Measurements from ENCODE around the gene MFF. TPM values are rescaled to one million over a fixed set of nuclear protein-coding genes. Genes with fewer than 3 reads are reported as not detected.

The MFF gene
- total RNA-seq, 1 experiment from 2014 or later, result 161 TPM

- Histone ChIP-seq H3K27me3 (replicated peaks; ENCODE audit: control insufficient read depth, insufficient read depth, low read length) (no peaks in the 10 kb centered on the region), H3K36me3 (ENCODE audit: control insufficient read depth, insufficient read depth, low read length) (no peaks in the 10 kb centered on the region), H3K4me3 (ENCODE audit: low read depth, low read length) (no peak overlapping the region), H3K4me1 (peaks cover 10% of the 10 kb centered on the region), H3K9me3 (no peaks in the 10 kb centered on the region)
- Mint-ChIP-seq H3K36me3 (ENCODE audit: insufficient read depth, unreplicated experiment) (no peaks in the 10 kb centered on the region), H3K4me3 (ENCODE audit: unreplicated experiment) (no peak overlapping the region), H3K27me3 (ENCODE audit: insufficient read depth, unreplicated experiment) (no peaks in the 10 kb centered on the region), H3K9me3 (ENCODE audit: unreplicated experiment) (no peaks in the 10 kb centered on the region), H3K27ac (ENCODE audit: unreplicated experiment) (no peak overlapping the region), H3K4me1 (ENCODE audit: low read depth, unreplicated experiment) (peaks cover 17% of the 10 kb centered on the region)
- intact Hi-C loops (cut with micrococcal nuclease; ENCODE audit: unreplicated experiment), result no loop called here
- BruUV-seq (replicated peaks), result no TSS peak
- TF ChIP-seq CTCF (IDR thresholded peaks at IDR 0.05; ENCODE audit: insufficient read depth in 1 of 2, low read depth in 1 of 2, low read length in 1 of 2, severe bottlenecking in 1 of 2, unreplicated experiment in 1 of 2), result no peak
- CTCF ChIA-PET, result no interaction called here
- POLR2A ChIA-PET, result no interaction called here
- DNase-seq, result no peak
Measured at GRCh38 chr2:227373389-227373788, 48.3 kb downstream of the MFF start.

GRCh38 chr2:227374158-227374557 lies 49.1 kb downstream of the MFF start:
- Histone ChIP-seq H3K4me3 (ENCODE audit: low read depth, low read length) (no peak overlapping the region), H3K9me3 (no peaks in the 10 kb centered on the region), H3K4me1 (peaks cover 16% of the 10 kb centered on the region), H3K36me3 (ENCODE audit: control insufficient read depth, insufficient read depth, low read length) (no peaks in the 10 kb centered on the region), H3K27me3 (replicated peaks; ENCODE audit: control insufficient read depth, insufficient read depth, low read length) (no peaks in the 10 kb centered on the region)
- Mint-ChIP-seq H3K9me3 (ENCODE audit: unreplicated experiment) (no peaks in the 10 kb centered on the region), H3K36me3 (ENCODE audit: insufficient read depth, unreplicated experiment) (no peaks in the 10 kb centered on the region), H3K4me1 (ENCODE audit: low read depth, unreplicated experiment) (peaks cover 20% of the 10 kb centered on the region), H3K4me3 (ENCODE audit: unreplicated experiment) (no peak overlapping the region), H3K27me3 (ENCODE audit: insufficient read depth, unreplicated experiment) (no peaks in the 10 kb centered on the region), H3K27ac (ENCODE audit: unreplicated experiment) (no peak overlapping the region)
- ChIA-PET POLR2A (no interaction called here), CTCF (no interaction called here)
- DNase-seq, result no peak
- no TSS peak for BruUV-seq (replicated peaks)
- TF ChIP-seq CTCF (IDR thresholded peaks at IDR 0.05; ENCODE audit: insufficient read depth in 1 of 2, low read depth in 1 of 2, low read length in 1 of 2, severe bottlenecking in 1 of 2, unreplicated experiment in 1 of 2), result no peak
- intact Hi-C loops (cut with micrococcal nuclease; ENCODE audit: unreplicated experiment), result no loop called here

- Histone ChIP-seq H3K27me3 (replicated peaks; ENCODE audit: control insufficient read depth, insufficient read depth, low read length) (no peaks in the 10 kb centered on the region), H3K4me3 (ENCODE audit: low read depth, low read length) (no peak overlapping the region), H3K4me1 (peaks cover 16% of the 10 kb centered on the region), H3K36me3 (ENCODE audit: control insufficient read depth, insufficient read depth, low read length) (no peaks in the 10 kb centered on the region), H3K9me3 (no peaks in the 10 kb centered on the region)
- peaks cover 24% of the 10 kb centered on the region for H3K4me1 Mint-ChIP-seq (ENCODE audit: low read depth, unreplicated experiment)
- no peaks in the 10 kb centered on the region for H3K27me3 Mint-ChIP-seq (ENCODE audit: insufficient read depth, unreplicated experiment)
- H3K4me3 Mint-ChIP-seq (ENCODE audit: unreplicated experiment), result no peak overlapping the region
- DNase-seq, result no peak
- CTCF ChIA-PET, result no interaction called here
- H3K36me3 Mint-ChIP-seq (ENCODE audit: insufficient read depth, unreplicated experiment), result no peaks in the 10 kb centered on the region
- POLR2A ChIA-PET, result no interaction called here
- intact Hi-C loops (cut with micrococcal nuclease; ENCODE audit: unreplicated experiment), result loop anchor here (1.0 kb wide), 1 partner anchor 15 kb away; no protein-coding TSS in a partner anchor
- no peak overlapping the region for H3K27ac Mint-ChIP-seq (ENCODE audit: unreplicated experiment)
- H3K9me3 Mint-ChIP-seq (ENCODE audit: unreplicated experiment), result no peaks in the 10 kb centered on the region
- no peak for TF ChIP-seq CTCF (IDR thresholded peaks at IDR 0.05; ENCODE audit: insufficient read depth in 1 of 2, low read depth in 1 of 2, low read length in 1 of 2, severe bottlenecking in 1 of 2, unreplicated experiment in 1 of 2)
- no TSS peak for BruUV-seq (replicated peaks)
Measured at GRCh38 chr2:227376656-227377396, 51.8 kb downstream of the MFF start.

Data from Caco-2 (cell line).